ENCODE data around the gene APBA3.

APBA3 gene

DNA sequence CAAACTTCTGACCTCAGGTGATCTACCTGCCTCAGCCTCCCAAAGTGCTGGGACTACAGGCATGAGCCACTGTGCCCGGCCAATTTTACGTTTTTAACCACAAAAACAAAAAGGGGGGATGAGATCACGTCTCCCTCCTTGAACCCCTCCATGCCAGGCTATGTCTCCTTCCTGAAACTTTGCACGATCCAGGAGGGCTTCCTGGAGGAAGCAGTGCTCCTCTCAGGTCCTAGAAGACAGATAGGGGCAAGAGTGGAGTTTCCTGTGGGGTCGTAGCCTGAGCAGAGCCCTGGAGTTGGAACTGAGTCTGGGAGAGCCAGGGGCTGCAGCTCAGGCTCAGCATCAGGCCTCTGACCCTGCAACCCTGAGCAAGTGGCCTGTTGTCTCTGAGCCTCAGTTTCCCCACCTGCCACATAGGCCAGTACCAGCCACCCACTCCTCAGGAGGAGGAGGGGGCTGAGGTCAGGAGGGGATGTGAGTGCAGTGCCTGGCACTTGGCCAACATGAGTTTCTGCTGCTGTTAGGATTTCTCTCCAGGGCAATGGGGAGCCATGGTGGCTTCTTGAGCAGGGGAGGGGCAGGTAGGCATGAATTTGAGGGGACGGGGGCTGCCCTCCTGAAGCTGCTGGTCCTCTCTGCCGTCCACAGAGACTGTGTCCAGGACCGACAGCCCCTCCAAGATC is 16.0 kb downstream of the APBA3 start:
- ChIA-PET POLR2A (interaction anchor here (0.6 kb wide), 1 partner anchor 15 kb away, joined by 5 read pairs; no protein-coding TSS in a partner anchor), CTCF (interaction anchor here (0.7 kb wide), 1 partner anchor 1359 kb away, joined by 3 read pairs; no protein-coding TSS in a partner anchor)
- H3K36me3 ChIP-seq (ENCODE audit: control insufficient read depth in 2 of 2, insufficient read depth in 1 of 2, low read length in 2 of 2): peaks cover 0 to 11% of the 10 kb centered on the region in 2 experiments; a peak in 2 of 3 replicates
- no peak overlapping the region for H3K27ac ChIP-seq (ENCODE audit: extremely low read depth, low read depth, low read length)
- H3K4me3 ChIP-seq (ENCODE audit: low read depth, low read length): no peak overlapping the region
- H3K4me1 ChIP-seq (ENCODE audit: control insufficient read depth, insufficient read depth, low read length): no peaks in the 10 kb centered on the region
- no peaks in the 10 kb centered on the region for H3K9me3 ChIP-seq (ENCODE audit: control insufficient read depth, insufficient read depth, low read depth, low read length)
- TF ChIP-seq ZNF701 (tag by site-specific recombination; IDR thresholded peaks at IDR 0.05): no peak
- no peak for TF ChIP-seq ZNF274 (IDR thresholded peaks at IDR 0.05; ENCODE audit: low read length)
- TF ChIP-seq ZNF274 (tag by site-specific recombination; IDR thresholded peaks at IDR 0.05; ENCODE audit: borderline replicate concordance): no peak
- no peak for TF ChIP-seq ZNF416 (tag by site-specific recombination; IDR thresholded peaks at IDR 0.05)
- TF ChIP-seq ZNF114 (tag by site-specific recombination; IDR thresholded peaks at IDR 0.05): no peak
- TF ChIP-seq ZNF16 (tag by site-specific recombination; IDR thresholded peaks at IDR 0.05; ENCODE audit: low read depth): peak; percentile 90

GRCh38 chr19:3743486-3743885 is 18.0 kb downstream of the APBA3 start:
- Histone ChIP-seq H3K36me3 (ENCODE audit: control insufficient read depth in 2 of 2, insufficient read depth in 1 of 2, low read length in 2 of 2) (no peaks in the 10 kb centered on the region), H3K4me1 (ENCODE audit: control insufficient read depth, insufficient read depth, low read length) (no peaks in the 10 kb centered on the region), H3K9me3 (ENCODE audit: control insufficient read depth, insufficient read depth, low read depth, low read length) (no peaks in the 10 kb centered on the region), H3K4me3 (ENCODE audit: low read depth, low read length) (no peak overlapping the region), H3K27ac (ENCODE audit: extremely low read depth, low read depth, low read length) (no peak overlapping the region)
- ChIA-PET POLR2A (interaction anchor here (0.6 to 1.9 kb wide), 2 partner anchors 19 to 314 kb away, joined by 4 to 8 read pairs; partner anchors contain the start of genes APBA3 and MRPL54), CTCF (interaction anchor here (0.5 to 1.0 kb wide), 5 partner anchors 12 to 1602 kb away, joined by 3 to 6 read pairs (median 3); no protein-coding TSS in a partner anchor)
- TF ChIP-seq, protein P1, sequence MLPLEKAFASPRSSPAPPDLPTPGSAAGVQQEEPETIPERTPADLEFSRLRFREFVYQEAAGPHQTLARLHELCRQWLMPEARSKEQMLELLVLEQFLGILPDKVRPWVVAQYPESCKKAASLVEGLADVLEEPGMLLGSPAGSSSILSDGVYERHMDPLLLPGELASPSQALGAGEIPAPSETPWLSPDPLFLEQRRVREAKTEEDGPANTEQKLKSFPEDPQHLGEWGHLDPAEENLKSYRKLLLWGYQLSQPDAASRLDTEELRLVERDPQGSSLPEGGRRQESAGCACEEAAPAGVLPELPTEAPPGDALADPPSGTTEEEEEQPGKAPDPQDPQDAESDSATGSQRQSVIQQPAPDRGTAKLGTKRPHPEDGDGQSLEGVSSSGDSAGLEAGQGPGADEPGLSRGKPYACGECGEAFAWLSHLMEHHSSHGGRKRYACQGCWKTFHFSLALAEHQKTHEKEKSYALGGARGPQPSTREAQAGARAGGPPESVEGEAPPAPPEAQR (tag by site-specific recombination; IDR thresholded peaks at IDR 0.05): no peak
- TF ChIP-seq ZNF10 (tag by site-specific recombination; IDR thresholded peaks at IDR 0.05) (no peak), HOXA7 (CRISPR knock-in tag; IDR thresholded peaks at IDR 0.05; ENCODE audit: borderline replicate concordance) (no peak), ZNF23 (tag by site-specific recombination; IDR thresholded peaks at IDR 0.05; ENCODE audit: borderline replicate concordance) (no peak), ZNF785 (tag by site-specific recombination; IDR thresholded peaks at IDR 0.05) (no peak), ZBTB21 (tag by site-specific recombination; IDR thresholded peaks at IDR 0.05) (no peak), ZNF548 (tag by site-specific recombination; IDR thresholded peaks at IDR 0.05) (no peak), KLF1 (tag by site-specific recombination; IDR thresholded peaks at IDR 0.05) (no peak), ZNF707 (tag by site-specific recombination; IDR thresholded peaks at IDR 0.05) (no peak), ZIC2 (tag by site-specific recombination; IDR thresholded peaks at IDR 0.05) (no peak), GLIS1 (tag by site-specific recombination; IDR thresholded peaks at IDR 0.05) (no peak), ZNF621 (tag by site-specific recombination; IDR thresholded peaks at IDR 0.05) (no peak)
- TF ChIP-seq, protein P2, sequence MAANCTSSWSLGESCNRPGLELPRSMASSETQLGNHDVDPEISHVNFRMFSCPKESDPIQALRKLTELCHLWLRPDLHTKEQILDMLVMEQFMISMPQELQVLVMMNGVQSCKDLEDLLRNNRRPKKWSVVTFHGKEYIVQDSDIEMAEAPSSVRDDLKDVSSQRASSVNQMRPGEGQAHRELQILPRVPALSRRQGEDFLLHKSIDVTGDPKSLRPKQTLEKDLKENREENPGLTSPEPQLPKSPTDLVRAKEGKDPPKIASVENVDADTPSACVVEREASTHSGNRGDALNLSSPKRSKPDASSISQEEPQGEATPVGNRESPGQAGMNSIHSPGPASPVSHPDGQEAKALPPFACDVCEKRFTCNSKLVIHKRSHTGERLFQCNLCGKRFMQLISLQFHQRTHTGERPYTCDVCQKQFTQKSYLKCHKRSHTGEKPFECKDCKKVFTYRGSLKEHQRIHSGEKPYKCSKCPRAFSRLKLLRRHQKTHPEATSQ (tag by site-specific recombination; IDR thresholded peaks at IDR 0.05): no peak
- TF ChIP-seq, protein P3, sequence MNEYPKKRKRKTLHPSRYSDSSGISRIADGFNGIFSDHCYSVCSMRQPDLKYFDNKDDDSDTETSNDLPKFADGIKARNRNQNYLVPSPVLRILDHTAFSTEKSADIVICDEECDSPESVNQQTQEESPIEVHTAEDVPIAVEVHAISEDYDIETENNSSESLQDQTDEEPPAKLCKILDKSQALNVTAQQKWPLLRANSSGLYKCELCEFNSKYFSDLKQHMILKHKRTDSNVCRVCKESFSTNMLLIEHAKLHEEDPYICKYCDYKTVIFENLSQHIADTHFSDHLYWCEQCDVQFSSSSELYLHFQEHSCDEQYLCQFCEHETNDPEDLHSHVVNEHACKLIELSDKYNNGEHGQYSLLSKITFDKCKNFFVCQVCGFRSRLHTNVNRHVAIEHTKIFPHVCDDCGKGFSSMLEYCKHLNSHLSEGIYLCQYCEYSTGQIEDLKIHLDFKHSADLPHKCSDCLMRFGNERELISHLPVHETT (tag by site-specific recombination; IDR thresholded peaks at IDR 0.05): no peak
- TF ChIP-seq, protein P4, sequence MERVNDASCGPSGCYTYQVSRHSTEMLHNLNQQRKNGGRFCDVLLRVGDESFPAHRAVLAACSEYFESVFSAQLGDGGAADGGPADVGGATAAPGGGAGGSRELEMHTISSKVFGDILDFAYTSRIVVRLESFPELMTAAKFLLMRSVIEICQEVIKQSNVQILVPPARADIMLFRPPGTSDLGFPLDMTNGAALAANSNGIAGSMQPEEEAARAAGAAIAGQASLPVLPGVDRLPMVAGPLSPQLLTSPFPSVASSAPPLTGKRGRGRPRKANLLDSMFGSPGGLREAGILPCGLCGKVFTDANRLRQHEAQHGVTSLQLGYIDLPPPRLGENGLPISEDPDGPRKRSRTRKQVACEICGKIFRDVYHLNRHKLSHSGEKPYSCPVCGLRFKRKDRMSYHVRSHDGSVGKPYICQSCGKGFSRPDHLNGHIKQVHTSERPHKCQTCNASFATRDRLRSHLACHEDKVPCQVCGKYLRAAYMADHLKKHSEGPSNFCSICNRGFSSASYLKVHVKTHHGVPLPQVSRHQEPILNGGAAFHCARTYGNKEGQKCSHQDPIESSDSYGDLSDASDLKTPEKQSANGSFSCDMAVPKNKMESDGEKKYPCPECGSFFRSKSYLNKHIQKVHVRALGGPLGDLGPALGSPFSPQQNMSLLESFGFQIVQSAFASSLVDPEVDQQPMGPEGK (tag by site-specific recombination; IDR thresholded peaks at IDR 0.05): no peak
- TF ChIP-seq, protein P5, sequence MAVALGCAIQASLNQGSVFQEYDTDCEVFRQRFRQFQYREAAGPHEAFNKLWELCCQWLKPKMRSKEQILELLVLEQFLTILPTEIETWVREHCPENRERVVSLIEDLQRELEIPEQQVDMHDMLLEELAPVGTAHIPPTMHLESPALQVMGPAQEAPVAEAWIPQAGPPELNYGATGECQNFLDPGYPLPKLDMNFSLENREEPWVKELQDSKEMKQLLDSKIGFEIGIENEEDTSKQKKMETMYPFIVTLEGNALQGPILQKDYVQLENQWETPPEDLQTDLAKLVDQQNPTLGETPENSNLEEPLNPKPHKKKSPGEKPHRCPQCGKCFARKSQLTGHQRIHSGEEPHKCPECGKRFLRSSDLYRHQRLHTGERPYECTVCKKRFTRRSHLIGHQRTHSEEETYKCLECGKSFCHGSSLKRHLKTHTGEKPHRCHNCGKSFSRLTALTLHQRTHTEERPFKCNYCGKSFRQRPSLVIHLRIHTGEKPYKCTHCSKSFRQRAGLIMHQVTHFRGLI (tag by site-specific recombination; IDR thresholded peaks at IDR 0.05): no peak

All from HEK293 (cell line).